Ascending aorta (tissue), 2 donors: ENCODE data around the gene OR7A10. TPM values are rescaled to one million over a fixed set of nuclear protein-coding genes. Genes with fewer than 3 reads are reported as not detected.

Source experiments
- DNase-seq, 2 donors: peaks; one replicate each; pipeline ENCODE4 v3.0.0-alpha.2; 2019; ENCODE audit warnings: low spot score in 2 of 2
- H3K27ac ChIP-seq, 2 donors: fragments of 200-600 bp; sonication (generic); one replicate each; pipeline ENCODE4 v1.5.1; 2016 to 2017; ENCODE audit warnings: mild to moderate bottlenecking in 1 of 2
- H3K27me3 ChIP-seq: fragments of 200-600 bp; sonication (generic); one replicate; pipeline ENCODE4 v1.5.1; 2017
- H3K36me3 ChIP-seq, 2 donors: fragments of 200-600 bp; sonication (generic); one replicate each; pipeline ENCODE4 v1.5.1; 2016
- H3K4me1 ChIP-seq, 2 donors: fragments of 200-600 bp; sonication (generic); one replicate each; pipeline ENCODE4 v1.5.1; 2016 to 2017; ENCODE audit warnings: mild to moderate bottlenecking in 1 of 2
- H3K4me3 ChIP-seq, 2 donors: fragments of 200-600 bp; sonication (generic); one replicate each; pipeline ENCODE4 v1.5.1; 2016 to 2017; ENCODE audit warnings: mild to moderate bottlenecking in 1 of 2
- H3K9me3 ChIP-seq, 2 donors: fragments of 200-600 bp; sonication (generic); one replicate each; pipeline ENCODE4 v1.5.1; 2016
- intact Hi-C: fragments of 100-400 bp; cut with DNase I; formaldehyde crosslinking; loops from one replicate; pipeline ENCODE4 v1.15.1; 2023
- total RNA-seq: library from RNA; depleted of rRNA; stranded (reverse); fragments of >200 nt; gene quantifications from one replicate; pipeline ENCODE4 v1.1.0, GENCODE V29; 2016
- TF ChIP-seq, protein P1 (sequence below), 3 experiments: fragments of 200-600 bp in 2 of 3; fragments of 450-650 bp in 1 of 3; sonication (generic) in 2 of 3; IDR thresholded peaks; one replicate each; pipeline ENCODE4 v1.5.1; 2016 to 2019; ENCODE audit warnings: antibody characterized with exemption in 3 of 3, mild to moderate bottlenecking in 1 of 3, moderate library complexity in 1 of 3

The OR7A10 gene
- not detected for total RNA-seq

DNA sequence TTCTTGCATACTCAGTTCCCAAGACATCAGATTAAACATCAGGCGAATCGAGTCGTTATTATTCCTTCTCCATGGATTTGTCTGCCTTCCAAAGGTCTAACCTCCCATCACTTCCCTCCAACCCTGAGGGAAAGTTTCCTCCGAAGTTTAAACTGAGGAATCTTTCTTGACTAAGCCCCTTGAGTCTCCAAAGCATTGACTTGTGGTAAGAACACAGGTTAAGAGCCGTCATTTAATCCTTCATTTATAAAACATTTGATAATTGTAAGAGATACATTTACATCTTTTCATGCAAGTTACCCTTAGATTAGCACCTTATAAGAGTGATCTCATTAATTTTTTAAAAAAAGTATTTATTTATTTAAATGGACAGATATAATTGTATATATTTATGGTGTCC is at the start of gene OR7A10:
Gene OR7A10, minus strand, starts transcription at position 101 of the 400 bp plus-strand sequence. CDS start 7,045 bp downstream, outside the sequence.
- Histone ChIP-seq H3K36me3 (no peaks in the 10 kb centered on the region), H3K9me3 (no peaks in the 10 kb centered on the region), H3K27me3 (no peaks in the 10 kb centered on the region), H3K4me1 (no peaks in the 10 kb centered on the region), H3K4me3 (no peak within 1 kb of the TSS), H3K27ac (no peak within 1 kb of the TSS)
- no peak for DNase-seq
- intact Hi-C loops: no loop called here
- TF ChIP-seq, protein P1, sequence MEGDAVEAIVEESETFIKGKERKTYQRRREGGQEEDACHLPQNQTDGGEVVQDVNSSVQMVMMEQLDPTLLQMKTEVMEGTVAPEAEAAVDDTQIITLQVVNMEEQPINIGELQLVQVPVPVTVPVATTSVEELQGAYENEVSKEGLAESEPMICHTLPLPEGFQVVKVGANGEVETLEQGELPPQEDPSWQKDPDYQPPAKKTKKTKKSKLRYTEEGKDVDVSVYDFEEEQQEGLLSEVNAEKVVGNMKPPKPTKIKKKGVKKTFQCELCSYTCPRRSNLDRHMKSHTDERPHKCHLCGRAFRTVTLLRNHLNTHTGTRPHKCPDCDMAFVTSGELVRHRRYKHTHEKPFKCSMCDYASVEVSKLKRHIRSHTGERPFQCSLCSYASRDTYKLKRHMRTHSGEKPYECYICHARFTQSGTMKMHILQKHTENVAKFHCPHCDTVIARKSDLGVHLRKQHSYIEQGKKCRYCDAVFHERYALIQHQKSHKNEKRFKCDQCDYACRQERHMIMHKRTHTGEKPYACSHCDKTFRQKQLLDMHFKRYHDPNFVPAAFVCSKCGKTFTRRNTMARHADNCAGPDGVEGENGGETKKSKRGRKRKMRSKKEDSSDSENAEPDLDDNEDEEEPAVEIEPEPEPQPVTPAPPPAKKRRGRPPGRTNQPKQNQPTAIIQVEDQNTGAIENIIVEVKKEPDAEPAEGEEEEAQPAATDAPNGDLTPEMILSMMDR (IDR thresholded peaks at IDR 0.05): no peak

DNA sequence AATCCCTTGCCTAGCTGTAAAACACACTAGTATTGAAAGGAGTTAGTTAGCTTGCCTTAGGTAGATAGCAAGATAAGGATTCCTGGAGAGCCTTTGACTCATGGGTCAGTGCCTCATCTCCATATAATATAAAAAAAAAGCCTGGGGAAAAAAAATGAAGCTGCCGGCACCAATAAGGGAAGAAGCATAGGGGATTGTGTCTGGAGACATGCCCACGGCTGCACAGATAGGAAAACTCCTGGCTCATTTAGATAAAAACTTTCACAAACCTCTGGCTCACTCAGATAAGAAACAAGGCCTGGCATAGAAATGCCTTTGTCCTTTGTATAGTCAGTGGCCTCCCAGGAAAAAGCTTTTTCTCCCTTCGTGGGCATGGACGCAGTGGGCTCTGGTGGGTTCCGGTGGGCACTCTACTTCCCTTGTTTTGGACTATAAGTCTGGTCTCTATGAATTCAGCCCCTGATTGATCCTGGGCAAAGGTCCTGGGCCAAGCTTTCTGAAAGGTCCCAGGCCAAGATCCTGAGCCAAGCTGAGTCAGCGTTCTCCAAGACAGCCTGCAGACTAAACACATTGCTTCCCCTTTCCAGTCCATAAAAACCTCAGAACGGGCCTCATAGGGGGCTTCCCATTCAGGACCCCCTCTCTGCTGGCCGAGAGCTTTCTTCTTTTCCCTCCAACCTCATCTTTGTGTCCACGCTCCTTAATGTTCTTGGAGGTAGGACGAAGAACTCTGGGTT is 42.1 kb upstream of the OR7A10 start:
- Histone ChIP-seq H3K36me3 (no peaks in the 10 kb centered on the region), H3K4me1 (no peaks in the 10 kb centered on the region), H3K27ac (no peak overlapping the region), H3K27me3 (no peaks in the 10 kb centered on the region), H3K4me3 (no peak overlapping the region), H3K9me3 (no peaks in the 10 kb centered on the region)
- TF ChIP-seq, protein P1 (IDR thresholded peaks at IDR 0.05): no peak
- DNase-seq: no peak
- intact Hi-C loops: no loop called here

DNA sequence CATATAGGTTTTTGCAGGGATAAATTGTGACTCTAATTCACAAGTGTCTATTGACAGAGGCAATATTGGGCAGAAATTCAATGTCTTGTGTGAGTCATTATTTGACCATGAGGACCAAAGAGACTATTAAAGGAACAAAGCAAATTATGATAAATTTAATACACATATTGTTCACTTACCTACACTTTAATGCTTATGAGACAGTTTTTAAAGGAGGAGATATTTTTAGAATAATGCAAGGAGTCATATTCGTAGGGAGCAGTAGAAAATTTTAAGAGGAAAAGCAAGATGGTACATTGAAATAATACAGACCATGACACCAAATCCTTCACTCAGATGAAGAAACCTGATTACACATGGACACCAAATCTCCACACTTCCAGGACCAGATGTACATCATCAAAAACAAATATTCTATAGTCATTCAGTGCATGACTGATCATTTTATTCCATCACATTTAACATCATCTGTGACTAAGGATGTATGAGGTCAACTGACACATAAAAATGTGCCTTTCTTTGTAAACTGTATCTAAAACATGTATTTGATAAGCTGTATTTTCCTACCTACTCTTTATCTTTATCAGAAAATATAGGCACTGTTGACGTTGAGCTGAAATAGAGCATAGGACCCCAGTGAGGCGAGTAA is 41.4 kb upstream of the OR7A10 start:
- intact Hi-C loops: loop anchor here (5.0 kb wide), 1 partner anchor 318 kb away; the partner anchor contains the start of gene NDUFB7

DNA sequence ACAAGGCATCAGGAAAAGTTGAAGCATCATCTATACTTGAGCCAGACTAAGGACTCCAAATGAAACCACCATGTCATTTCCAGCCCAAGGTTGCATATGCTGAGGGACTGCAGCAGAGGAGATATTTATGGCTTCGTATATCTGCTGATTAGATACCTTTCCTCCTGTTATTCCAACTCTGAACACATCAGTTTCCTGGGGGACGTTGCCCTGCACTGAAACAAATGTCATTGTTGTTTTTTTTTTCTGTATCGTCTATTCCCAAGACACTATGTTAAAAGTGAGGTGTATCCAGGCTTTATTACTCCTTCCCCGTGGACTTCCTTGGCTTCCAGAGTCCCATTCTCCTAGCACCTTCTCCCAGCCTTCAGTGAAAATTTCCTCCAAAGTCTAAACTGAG is 37.3 kb upstream of the OR7A10 start, which contains the start of gene OR7A17:
Gene OR7A17, minus strand, starts transcription at position 101 of the 400 bp plus-strand sequence. CDS start 4,777 bp downstream, outside the sequence.
- H3K4me1 ChIP-seq: no peaks in the 10 kb centered on the region
- H3K4me3 ChIP-seq: no peak within 1 kb of the TSS
- no peaks in the 10 kb centered on the region for H3K27me3 ChIP-seq
- H3K27ac ChIP-seq: no peak within 1 kb of the TSS
- intact Hi-C loops: loop anchor here (5.0 kb wide), 1 partner anchor 314 kb away; the partner anchor contains the start of gene NDUFB7
- TF ChIP-seq, protein P1 (IDR thresholded peaks at IDR 0.05): no peak
- no peak for DNase-seq
- H3K9me3 ChIP-seq: no peaks in the 10 kb centered on the region
- no peaks in the 10 kb centered on the region for H3K36me3 ChIP-seq

More for the DNA sequence above, 41.4 kb upstream of the OR7A10 start:
- H3K36me3 ChIP-seq: no peaks in the 10 kb centered on the region
- H3K9me3 ChIP-seq: no peaks in the 10 kb centered on the region
- no peaks in the 10 kb centered on the region for H3K4me1 ChIP-seq
- no peak overlapping the region for H3K4me3 ChIP-seq
- no peak overlapping the region for H3K27ac ChIP-seq
- TF ChIP-seq, protein P1 (IDR thresholded peaks at IDR 0.05): no peak
- H3K27me3 ChIP-seq: no peaks in the 10 kb centered on the region
- no peak for DNase-seq

DNA sequence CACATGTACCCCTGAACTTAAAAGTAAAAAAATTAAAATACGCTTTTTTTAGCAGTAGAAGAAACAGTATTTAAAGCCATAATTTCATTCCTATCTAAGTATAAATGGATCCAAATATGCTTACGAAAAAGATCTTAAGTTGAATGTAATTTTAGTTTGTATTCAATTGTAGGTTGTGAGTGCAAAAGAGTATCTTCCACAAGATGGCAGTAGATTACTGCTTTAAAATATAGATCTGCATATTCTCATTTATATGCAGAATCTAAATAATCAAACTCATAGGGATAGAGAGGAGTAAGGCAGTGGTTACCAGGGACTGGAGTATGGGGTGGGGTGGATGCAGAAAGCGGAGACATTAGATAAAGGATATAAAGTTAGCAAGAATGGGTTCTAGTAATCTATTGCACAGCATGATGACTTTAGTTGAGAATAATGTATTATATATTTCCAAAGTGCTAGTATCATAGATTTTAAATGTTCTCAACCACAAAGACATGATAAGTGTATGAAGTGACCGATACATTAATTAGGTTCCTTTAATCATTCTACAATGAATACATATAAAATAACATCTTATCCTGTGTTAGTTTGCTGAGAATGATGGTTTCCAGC is 23.0 kb upstream of the OR7A10 start:
- TF ChIP-seq, protein P1 (IDR thresholded peaks at IDR 0.05): no peak
- Histone ChIP-seq H3K27me3 (no peaks in the 10 kb centered on the region), H3K9me3 (no peaks in the 10 kb centered on the region), H3K4me1 (no peaks in the 10 kb centered on the region), H3K36me3 (no peaks in the 10 kb centered on the region), H3K4me3 (no peak overlapping the region), H3K27ac (no peak overlapping the region)
- no peak for DNase-seq
- intact Hi-C loops: no loop called here
